Measurements from ENCODE around the gene WASF1.

DNA sequence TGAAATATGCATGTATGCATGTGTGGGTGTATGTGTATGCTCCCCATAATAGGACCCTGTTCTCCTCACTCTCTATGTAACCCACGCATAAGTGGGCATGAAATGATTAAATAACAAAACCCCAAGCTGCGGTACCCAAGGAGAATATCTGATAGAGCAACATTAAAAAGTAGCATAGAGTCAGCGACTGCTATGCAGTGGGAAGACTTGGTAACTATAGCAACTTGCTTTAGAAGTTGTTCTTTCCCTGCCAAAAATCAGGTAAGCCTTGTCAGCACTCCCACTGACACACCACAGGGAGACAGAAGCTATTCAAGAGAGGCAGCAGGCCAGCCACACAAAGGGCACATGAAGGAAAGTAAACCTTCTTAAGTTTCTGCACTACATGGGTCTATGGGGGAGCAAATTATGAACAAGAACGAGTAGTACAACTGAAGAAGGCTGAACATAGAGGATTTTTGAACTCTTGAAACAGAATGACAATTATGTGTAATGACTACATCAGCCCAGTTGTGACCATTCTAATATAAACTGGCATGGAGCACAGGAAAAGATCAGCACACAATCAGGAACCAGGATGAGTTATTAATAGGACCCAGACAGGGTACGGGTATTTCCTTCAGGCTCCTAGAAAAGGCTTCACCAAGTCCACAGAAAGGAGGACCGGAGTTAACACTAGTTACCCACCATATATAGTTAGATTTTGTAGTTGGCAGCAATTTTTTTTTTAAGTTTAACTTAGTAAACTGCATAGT, 111.5 kb downstream of the WASF1 start:
- TF ChIP-seq, protein P1, sequence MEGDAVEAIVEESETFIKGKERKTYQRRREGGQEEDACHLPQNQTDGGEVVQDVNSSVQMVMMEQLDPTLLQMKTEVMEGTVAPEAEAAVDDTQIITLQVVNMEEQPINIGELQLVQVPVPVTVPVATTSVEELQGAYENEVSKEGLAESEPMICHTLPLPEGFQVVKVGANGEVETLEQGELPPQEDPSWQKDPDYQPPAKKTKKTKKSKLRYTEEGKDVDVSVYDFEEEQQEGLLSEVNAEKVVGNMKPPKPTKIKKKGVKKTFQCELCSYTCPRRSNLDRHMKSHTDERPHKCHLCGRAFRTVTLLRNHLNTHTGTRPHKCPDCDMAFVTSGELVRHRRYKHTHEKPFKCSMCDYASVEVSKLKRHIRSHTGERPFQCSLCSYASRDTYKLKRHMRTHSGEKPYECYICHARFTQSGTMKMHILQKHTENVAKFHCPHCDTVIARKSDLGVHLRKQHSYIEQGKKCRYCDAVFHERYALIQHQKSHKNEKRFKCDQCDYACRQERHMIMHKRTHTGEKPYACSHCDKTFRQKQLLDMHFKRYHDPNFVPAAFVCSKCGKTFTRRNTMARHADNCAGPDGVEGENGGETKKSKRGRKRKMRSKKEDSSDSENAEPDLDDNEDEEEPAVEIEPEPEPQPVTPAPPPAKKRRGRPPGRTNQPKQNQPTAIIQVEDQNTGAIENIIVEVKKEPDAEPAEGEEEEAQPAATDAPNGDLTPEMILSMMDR (IDR thresholded peaks at IDR 0.05), result no peak
- TF ChIP-seq, protein P2, sequence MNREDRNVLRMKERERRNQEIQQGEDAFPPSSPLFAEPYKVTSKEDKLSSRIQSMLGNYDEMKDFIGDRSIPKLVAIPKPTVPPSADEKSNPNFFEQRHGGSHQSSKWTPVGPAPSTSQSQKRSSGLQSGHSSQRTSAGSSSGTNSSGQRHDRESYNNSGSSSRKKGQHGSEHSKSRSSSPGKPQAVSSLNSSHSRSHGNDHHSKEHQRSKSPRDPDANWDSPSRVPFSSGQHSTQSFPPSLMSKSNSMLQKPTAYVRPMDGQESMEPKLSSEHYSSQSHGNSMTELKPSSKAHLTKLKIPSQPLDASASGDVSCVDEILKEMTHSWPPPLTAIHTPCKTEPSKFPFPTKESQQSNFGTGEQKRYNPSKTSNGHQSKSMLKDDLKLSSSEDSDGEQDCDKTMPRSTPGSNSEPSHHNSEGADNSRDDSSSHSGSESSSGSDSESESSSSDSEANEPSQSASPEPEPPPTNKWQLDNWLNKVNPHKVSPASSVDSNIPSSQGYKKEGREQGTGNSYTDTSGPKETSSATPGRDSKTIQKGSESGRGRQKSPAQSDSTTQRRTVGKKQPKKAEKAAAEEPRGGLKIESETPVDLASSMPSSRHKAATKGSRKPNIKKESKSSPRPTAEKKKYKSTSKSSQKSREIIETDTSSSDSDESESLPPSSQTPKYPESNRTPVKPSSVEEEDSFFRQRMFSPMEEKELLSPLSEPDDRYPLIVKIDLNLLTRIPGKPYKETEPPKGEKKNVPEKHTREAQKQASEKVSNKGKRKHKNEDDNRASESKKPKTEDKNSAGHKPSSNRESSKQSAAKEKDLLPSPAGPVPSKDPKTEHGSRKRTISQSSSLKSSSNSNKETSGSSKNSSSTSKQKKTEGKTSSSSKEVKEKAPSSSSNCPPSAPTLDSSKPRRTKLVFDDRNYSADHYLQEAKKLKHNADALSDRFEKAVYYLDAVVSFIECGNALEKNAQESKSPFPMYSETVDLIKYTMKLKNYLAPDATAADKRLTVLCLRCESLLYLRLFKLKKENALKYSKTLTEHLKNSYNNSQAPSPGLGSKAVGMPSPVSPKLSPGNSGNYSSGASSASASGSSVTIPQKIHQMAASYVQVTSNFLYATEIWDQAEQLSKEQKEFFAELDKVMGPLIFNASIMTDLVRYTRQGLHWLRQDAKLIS (CRISPR knock-in tag; IDR thresholded peaks at IDR 0.05; ENCODE audit: borderline replicate concordance), result no peak

Data from WTC11 (cell line).